SH-SY5Y (cell line): ENCODE results near the gene TAS2R46.

Experiments
- GATA2 ChIP-seq: IDR thresholded peaks from 2 replicates; pipeline ENCODE4 v1.6.1; 2011; ENCODE audit warnings: mild to moderate bottlenecking, low read depth, low read length
- GATA3 ChIP-seq: IDR thresholded peaks from 2 replicates; pipeline ENCODE4 v1.6.1; 2011; ENCODE audit warnings: low read depth, mild to moderate bottlenecking, low read length, moderate library complexity

DNA sequence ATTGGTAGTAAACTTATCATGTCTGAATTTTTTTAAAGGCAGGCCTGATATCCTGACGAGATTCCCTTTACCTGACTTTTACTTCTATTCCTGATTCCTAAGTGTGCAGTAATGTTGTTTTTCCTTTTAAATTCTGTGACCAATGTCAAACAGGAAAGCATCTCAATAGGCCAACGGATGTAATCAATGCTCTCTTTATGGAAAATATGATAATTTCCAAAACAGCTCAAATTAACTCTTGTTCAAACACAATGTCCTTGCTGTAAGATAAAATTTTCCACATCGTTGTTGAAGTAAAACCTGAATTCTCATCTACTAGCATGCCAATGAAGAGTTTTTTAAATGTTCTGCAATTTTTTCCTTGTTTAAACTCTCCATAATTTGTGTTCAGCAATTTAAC, 22.9 kb downstream of the TAS2R46 start:
- no peak for TF ChIP-seq GATA3
- no peak for TF ChIP-seq GATA2
